SK-N-MC (cell line): ENCODE results near the gene CDH24.

Experiments used
- EZH2 ChIP-seq: fragments of 200-600 bp; sonication (generic); IDR thresholded peaks from one replicate; pipeline ENCODE4 v1.6.1; 2017; ENCODE audit warnings: antibody characterized with exemption
- FOXP2 ChIP-seq: optimal IDR thresholded peaks from 2 replicates; pipeline ENCODE3; 2011; ENCODE audit warnings: mild to moderate bottlenecking, moderate library complexity; ENCODE audit not compliant: insufficient read depth; ENCODE audit errors: extremely low read length, control extremely low read depth
- POLR2AphosphoS5 ChIP-seq: IDR thresholded peaks from 2 replicates; pipeline ENCODE4 v1.6.1; 2012; ENCODE audit warnings: mild to moderate bottlenecking, low read depth, low read length, borderline replicate concordance

GRCh38 chr14:23056145-23056955, 970 bp downstream of the CDH24 start:
- no peak for TF ChIP-seq EZH2
- no peak for TF ChIP-seq POLR2AphosphoS5
- TF ChIP-seq FOXP2, result no peak
